Renal cortical epithelial cell (primary cell): ENCODE results near the gene GCAT. TPM values are rescaled to one million over a fixed set of nuclear protein-coding genes. Genes with fewer than 3 reads are reported as not detected.
A peak's percentile ranks its signal among the peaks of the same experiment; 100 is the strongest.

ENCODE experiments used
- DNase-seq: peaks from one replicate; pipeline ENCODE4 v3.0.0-alpha.2; 2011; ENCODE audit warnings: low read depth
- total RNA-seq: library from RNA; depleted of rRNA; stranded (reverse); fragments of >200 nt; gene quantifications from 2 replicates; pipeline ENCODE4 v1.2.3, GENCODE V29; 2014

Gene GCAT
- total RNA-seq, 1 donor from 2014 or later: 9.9 TPM

DNA sequence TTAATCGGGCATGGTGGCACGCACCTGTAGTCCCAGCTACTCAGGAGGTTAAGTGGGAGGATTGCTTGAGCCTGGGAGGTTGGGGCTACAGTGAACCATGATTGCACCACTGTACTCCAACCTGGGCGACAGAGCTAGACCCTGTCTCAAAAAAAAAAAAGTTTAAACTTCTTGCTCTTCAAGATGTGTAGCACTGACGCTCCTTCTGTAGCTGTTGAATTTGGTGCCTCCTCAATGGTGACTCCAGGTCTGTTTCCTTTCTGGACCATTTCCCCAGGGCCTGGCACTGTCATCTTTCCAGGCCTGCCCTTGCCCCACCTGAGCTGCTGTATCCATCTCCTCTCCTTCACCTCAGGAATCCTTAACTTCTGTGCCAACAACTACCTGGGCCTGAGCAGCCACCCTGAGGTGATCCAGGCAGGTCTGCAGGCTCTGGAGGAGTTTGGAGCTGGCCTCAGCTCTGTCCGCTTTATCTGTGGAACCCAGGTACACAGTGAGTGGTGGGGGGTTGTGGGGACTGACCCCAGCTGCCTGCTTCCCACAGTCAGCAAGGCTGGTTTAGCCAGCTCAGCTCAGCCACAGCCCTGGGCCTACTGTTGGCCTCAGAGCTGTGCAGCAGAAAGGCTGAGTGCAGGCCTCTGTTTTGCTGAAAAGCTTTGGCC lies 2.1 kb downstream of the GCAT start:
- no peak for DNase-seq

DNA sequence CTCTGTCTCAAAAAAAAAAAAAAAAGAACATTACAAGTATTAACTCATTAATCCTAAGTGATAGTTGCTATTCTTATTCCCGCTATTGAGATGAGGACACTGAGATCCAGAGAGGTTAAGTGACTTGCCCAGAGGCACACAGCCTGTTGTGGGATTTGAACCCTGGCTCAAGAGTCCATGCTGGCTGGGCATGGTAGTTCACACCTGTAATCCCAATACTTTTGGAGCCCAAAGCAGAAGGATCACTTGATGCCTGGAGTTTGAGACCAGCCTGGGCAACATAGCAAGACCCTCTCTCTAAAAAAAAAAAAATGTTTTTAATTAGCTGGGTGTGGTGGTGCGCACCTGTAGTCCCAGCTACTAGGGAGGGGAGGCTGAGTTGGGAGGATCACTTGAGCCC lies 4.1 kb downstream of the GCAT start:
- DNase-seq: no peak

DNA sequence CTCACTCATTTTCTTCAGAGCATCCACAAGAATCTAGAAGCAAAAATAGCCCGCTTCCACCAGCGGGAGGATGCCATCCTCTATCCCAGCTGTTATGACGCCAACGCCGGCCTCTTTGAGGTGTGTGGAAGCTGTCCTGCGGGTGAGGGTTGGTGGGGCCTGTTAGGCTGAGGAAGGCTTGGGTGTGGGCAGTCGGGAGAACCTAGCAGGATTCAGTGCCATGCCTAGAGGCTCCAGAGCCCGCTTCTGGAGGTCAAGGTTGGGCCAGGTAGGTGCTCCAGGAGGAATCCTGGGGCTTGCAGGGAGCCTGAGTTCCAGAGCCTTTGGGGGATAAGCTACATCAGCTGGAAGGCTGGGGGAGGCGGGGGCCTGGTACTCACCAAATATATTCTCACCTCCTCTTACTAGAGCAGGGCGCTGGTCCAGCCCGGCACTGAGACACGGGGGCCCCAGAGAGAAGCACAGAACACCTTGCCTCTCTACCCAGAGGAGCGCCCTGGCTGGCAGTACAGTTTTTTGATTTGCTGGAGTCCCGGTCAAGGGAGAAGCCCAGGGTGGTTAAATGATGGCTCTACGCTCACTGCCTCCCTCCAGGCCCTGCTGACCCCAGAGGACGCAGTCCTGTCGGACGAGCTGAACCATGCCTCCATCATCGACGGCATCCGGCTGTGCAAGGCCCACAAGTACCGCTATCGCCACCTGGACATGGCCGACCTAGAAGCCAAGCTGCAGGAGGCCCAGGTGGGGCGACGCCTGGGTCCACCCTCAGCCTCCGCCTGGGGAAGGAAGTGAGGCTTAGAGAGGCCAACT lies 5.3 kb downstream of the GCAT start:
- DNase-seq: no peak

DNA sequence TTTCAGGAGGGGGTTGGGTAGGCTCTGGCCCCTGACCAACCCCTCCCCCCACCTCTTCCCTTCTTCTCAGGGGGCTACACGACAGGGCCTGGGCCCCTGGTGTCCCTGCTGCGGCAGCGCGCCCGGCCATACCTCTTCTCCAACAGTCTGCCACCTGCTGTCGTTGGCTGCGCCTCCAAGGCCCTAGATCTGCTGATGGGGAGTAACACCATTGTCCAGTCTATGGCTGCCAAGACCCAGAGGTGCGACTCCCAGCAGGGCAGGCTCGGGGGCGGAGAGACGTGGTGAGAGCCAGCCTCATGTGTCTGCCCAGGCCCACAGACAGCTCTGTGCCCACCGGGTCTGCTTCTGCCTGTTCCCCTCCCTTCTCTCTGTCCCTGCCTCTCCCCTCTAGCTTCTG lies 7.9 kb downstream of the GCAT start:
- no peak for DNase-seq

DNA sequence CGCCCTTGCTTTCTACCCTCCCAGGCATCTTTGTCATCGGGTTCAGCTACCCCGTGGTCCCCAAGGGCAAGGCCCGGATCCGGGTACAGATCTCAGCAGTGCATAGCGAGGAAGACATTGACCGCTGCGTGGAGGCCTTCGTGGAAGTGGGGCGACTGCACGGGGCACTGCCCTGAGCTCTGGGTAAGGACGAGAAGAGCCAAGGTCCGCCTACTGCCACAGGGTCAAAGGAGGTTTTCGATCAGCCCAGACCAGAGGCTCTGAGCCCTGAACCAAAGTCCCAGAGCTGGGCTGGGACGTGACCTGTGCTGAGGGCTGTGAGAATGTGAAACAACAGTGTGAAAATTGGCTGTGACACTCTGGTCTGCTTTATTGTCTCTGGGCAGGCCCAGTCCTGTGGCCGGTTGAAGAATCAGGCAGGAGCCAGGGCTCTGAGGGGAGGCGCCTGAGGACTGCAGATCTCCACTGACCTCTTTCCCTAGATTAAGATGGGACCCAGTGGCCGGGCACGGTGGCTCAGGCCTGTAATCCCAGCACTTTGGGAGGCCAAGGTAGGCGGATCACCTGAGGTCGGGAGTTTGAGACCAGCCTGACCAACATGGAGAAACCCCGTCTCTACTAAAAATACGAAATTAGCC lies 8.9 kb downstream of the GCAT start:
- DNase-seq: no peak

DNA sequence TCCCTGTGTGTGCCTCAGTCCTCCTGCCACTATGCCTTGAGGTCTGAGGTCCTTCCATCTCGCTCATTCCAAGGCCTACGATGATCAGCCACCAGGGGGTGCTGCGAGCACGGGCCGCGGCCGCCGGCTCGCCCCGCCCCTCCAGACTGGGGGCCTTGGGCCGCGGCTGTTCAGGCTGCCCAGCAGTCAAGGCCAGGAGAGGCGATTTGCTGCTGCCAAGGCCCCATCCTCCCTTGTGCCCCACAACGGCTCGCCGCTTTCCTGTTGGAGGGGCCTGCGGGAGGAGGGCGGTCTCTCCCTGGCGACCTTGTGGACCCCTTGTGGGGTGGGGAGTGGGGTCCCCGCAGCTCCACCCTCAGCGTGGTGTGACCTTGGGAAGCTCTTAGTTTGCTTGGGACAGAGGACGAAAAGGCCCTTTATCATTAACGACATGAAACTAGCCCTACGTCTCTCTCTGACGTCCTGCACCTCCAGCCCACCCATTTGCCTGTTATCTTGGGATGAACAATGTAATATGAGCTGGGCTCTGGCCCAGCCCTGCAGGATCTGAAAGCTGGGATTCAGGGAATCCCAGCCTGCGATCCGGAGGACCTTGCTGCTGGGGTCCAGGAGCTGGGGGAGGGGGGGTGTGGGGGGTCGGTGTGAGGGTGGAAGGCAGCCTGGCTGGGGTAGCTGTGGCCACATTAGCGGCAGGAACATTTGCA lies 10.1 kb downstream of the GCAT start:
- peak; percentile 40 for DNase-seq

DNA sequence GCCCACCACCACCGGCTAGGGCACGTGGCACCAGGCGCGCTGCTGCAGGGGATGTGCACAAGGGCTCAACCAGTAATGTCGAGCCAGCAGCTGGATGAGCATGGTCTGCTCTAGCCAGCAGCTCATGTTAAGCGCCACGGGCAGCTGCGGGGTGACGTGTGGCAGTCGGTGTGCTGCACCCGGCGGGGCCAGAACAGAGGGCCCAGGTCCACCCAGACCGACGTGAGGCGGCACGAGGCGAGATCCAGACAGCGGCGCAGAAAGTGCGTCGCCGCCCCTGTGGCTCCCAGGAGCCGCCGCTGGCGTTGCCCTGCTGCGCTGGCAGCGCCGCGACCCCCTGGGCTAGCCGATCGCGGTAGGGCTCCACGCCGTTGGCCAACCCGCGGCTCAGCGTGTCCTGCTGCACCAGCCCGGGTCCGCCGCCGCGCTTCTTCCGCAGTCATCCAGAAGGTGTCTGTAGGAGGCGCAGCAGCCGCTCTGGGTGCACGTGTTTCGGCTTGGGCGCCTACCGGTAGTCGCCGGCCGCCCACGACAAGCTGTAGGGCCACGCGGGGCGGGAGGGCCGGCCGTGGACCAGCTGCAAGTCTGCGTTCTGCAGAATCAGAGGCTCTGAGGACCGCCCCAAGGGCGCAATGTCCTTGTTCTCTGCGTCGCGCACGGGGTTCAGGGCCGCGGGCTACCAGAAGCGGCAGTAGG lies 10.8 kb downstream of the GCAT start:
- DNase-seq: no peak

DNA sequence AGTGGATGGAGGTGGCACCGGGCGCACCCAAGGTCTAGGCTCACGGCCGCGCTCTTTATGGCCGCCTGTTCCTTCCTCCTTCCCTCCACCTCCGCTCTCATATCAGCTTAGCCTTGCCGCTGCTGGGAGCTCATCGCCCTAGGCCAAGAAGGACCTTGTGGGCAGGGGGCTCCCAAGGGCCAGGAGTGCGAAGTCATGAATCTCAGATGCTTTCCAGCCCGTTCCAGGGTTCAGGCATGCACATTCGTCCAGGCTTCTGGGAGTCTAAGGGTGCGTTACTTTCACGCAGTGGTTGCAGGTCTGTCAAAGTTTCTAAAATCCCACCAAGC lies 11.3 kb downstream of the GCAT start:
- DNase-seq: no peak

DNA sequence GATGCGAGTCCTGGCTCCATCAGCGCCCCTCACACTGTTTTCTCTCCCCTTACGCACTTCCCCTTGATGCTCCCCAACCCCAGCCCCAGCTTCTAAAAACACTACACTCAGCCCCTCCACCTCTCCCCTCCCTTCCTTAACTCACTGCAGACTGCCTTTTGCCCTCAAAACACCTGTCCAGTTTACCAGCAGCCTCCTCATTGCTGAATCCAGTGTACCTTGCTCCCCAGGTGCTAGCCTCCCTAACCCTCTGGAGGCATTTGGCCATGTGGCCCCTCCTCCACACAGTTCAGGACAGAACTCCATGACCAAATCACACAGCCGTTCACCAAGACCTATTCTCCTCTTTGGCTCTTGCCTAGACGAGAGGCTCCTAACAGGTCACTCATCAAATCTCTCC lies 12.6 kb downstream of the GCAT start:
- no peak for DNase-seq

DNA sequence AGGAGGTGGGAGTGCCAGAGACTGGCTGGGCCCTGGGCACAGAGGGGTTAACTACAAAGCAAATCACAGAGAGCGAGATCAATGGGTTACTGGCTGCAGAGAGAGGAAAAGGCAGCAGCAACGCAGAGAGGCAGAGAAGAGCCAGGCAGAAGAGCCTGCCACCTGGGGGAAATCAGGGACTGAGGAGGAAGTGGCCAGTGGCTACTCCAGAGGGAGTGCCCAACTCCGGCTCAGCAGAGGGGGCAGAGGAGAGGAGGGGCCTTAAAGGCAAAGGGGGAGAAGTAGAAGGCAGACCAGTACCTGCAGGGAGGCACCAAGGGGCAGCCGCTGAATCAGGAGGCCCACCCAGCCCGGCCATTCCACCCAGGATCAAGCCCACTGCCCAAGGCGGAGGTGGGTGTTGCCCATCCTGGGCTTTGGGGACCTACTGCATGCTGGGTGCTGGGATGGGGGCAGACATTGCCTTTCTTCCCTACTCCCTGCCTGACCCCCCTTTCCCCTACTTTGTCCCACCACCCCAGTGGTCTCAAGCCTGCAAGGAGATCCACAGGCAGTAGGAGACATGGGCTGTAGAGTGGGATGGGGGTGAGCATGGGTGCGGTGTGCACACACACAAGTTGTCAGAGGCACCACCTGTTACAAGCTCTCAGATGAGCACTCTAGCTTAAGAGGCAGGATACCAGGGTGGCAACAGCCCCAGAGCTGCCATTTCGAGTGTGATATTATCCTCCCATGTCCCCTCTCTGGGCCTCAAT lies 14.5 kb downstream of the GCAT start:
- no peak for DNase-seq

DNA sequence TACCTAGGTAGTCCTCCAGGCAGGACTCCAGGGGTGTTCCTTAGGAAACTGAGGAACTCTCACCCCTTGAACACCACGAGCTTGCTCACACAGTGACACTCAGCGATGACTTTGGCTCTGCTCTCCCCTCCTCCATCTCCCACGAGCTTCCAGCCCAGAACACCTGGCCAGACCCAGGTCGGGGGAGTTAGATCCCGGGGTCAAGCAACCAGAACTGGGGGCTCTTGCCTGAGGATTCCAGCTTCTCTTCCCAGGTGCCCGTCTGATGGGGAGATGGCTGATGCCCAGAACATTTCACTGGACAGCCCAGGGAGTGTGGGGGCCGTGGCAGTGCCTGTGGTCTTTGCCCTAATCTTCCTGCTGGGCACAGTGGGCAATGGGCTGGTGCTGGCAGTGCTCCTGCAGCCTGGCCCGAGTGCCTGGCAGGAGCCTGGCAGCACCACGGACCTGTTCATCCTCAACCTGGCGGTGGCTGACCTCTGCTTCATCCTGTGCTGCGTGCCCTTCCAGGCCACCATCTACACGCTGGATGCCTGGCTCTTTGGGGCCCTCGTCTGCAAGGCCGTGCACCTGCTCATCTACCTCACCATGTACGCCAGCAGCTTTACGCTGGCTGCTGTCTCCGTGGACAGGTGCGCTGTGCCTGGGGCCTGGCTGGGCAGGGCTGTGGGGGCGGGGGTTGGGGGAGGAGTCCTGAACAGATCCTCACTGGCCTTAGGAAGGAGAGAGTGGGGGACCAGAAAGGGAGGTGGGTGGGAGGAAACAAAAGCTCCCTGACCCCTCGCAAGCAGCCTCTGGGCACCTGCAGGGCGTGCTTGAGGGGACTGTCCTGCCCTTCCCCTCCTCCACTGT lies 15.6 kb downstream of the GCAT start, which contains the start of gene GALR3:
GALR3 (plus strand) TSS at position 249 of the 852 bp plus-strand sequence; CDS start at position 274, 25 bp downstream.
- DNase-seq: no peak

DNA sequence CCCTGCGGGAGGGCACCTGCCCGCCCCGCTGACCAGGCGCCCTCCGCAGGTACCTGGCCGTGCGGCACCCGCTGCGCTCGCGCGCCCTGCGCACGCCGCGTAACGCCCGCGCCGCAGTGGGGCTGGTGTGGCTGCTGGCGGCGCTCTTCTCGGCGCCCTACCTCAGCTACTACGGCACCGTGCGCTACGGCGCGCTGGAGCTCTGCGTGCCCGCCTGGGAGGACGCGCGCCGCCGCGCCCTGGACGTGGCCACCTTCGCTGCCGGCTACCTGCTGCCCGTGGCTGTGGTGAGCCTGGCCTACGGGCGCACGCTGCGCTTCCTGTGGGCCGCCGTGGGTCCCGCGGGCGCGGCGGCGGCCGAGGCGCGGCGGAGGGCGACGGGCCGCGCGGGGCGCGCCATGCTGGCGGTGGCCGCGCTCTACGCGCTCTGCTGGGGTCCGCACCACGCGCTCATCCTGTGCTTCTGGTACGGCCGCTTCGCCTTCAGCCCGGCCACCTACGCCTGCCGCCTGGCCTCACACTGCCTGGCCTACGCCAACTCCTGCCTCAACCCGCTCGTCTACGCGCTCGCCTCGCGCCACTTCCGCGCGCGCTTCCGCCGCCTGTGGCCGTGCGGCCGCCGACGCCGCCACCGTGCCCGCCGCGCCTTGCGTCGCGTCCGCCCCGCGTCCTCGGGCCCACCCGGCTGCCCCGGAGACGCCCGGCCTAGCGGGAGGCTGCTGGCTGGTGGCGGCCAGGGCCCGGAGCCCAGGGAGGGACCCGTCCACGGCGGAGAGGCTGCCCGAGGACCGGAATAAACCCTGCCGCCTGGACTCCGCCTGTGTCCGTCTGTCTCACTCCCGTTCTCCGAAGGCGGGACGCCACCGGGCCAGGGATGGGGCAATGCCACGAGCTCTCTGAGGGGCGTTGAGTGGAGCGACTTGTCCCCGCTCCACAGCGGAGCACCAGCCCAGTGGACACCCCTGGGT lies 17.2 kb downstream of the GCAT start:
- no peak for DNase-seq

DNA sequence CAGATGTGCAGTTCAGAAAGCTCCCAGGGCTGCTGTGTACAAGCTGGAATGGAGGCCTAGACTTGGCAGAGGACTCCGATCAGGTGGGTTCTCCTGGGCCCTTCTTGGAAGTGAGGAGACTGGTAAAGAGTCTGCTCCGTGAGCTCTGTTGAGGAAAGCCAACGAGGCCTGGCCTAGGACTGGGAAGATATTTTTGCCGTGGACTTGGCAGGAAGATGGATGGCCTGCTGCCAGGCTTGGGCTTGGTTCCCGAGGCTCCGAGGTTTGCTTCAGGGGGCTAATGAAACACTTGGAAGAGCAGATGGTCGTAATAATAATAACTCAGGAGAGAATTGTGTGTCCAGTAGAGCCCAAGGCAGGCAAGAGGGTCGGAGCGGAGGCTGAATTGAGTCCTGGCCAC lies 19.3 kb downstream of the GCAT start:
- DNase-seq: no peak

DNA sequence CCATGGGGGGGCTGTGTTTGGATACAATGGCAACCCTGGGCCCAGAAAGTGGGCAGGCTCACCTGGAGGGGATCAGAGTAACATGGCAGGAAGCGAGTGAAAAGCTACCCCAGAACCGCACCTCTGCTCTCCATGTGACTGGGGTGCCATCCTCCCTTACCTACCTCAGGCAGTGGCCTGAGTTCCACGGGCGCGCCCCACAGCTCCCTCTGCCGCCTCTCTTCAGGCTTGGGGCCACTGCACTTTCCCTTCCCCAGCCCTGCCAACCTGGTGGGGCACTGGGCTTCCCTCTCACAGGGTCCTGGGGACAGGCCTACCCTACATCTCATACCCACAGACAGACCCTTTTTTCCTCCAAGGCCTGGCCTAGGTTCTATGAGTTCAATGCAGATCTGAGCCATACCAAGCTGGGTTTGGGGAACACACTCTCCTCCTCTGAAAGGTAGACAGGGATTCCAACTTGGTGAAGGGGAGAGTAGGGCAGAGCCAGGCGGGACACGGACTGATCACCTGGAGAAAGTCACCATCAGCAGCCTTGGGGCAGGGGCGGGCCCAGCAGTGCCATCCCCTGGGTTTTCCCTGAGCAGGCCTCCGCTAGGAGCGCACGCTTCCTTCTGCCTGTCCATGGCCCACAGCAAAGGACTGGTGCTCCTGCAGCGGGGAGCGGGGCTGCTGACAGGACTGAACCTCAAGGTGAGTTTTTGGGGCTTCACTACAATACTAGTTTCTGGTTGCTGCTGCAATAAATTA lies 22.5 kb downstream of the GCAT start:
- no peak for DNase-seq

DNA sequence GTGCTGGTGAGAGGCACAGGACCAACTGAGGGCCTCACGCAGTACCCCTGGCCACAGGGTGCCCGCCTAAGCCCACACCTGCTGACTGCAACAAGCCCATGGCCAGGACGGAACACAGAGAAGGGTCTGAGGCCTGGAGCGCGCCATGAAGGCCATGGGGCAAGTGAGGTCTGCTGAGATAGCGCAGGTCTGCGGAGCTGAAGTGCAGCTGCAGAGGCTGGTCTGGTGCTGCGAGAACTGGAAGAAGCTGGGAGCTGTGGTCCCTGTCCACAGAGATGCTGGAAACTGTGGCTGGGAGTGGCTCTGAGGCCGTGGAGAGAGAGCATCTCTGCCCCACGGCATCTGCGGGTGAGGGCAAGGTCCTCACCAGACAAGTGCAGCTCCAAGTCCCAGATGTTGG lies 23.7 kb downstream of the GCAT start:
- DNase-seq: no peak

DNA sequence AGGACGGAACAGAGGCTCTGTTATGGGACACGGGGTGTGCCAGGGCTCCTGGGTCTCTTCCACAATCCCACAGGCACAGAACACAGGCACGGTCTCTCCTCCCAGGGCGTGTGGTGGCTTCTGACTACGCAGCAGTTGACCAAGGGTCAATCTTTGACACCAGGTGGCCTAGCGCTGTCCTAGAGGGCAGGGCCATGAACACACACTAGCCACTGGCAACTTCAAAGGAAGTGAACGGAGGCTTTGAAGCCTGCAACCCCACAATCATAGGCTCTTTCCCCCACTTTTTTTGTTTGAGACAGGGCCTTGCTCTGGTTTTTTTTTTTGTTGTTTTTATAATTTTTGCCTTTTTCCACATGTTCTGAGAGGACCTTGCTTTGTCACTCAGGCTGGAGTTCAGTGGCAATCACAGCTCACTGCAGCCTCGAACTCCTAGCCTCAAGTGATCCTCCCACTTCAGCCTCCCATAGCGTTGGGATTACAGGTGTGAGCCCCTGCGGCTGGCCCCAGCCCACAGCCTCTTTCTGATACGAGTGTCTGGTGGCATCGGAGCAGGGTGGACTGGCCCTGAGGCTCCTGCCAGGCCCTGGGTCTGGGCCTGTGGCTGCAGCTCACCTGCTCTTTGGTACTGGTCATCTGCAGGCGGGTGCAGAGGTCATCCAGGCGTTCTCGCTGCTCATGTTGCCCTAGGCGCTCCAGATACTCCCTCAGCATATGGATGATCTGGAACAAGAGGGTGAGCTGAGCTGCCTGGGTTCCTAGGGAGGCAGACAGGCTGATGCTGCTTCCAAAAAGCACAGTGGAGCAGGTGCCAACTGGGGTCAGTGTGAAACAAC lies 24.5 kb downstream of the GCAT start:
- DNase-seq: no peak
